A172 (cell line): ENCODE results near the gene LCN10. TPM values are rescaled to one million over a fixed set of nuclear protein-coding genes. Genes with fewer than 3 reads are reported as not detected.
"Not testable (repeated sequence)": the region's sequence is repeated elsewhere in the genome, so short reads cannot be mapped to it uniquely, and the experiment has no call there.

ENCODE experiments used
- DNase-seq: peaks from one replicate; pipeline ENCODE4 v3.0.0-alpha.2; 2015; ENCODE audit warnings: low spot score
- total RNA-seq: library from RNA; depleted of rRNA; stranded (reverse); fragments of >200 nt; shearing (Covaris generic); gene quantifications from 2 replicates; pipeline ENCODE4 v1.2.3, GENCODE V29; 2014

The LCN10 gene
- total RNA-seq, 1 experiment from 2014 or later = not detected

DNA sequence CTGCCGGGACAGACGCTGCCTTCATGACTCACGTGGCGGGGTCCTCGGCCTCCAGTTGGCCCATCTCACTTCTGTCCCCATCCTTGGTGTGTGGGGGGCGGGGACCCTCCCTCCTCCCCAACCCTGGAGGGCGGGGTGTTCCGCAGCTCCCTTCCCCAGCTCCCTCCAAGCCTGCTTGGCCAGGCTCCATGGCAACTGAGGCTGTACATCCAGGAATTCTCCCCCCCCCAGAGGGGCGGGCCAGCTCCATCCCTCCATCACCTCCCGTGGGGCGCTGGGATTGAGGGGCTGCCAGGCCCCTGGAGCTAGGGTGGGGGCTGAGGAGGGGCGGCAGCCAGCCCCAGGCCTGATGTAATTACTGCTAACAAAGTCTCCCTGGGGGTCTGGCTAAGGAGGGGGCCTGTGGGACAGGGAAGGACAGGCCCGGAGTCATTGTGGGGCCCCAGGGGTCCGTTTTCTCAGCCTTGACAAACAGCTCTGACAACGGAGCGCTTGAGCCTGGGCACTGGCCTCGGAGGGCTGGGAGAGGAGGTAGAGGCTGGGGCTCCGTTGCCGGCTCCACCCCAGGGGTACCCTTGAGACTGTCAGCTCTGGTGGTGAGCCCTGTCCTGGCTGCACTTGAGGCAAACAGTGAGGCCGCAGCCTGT is 22.4 kb downstream of the LCN10 start:
- DNase-seq = no peak

DNA sequence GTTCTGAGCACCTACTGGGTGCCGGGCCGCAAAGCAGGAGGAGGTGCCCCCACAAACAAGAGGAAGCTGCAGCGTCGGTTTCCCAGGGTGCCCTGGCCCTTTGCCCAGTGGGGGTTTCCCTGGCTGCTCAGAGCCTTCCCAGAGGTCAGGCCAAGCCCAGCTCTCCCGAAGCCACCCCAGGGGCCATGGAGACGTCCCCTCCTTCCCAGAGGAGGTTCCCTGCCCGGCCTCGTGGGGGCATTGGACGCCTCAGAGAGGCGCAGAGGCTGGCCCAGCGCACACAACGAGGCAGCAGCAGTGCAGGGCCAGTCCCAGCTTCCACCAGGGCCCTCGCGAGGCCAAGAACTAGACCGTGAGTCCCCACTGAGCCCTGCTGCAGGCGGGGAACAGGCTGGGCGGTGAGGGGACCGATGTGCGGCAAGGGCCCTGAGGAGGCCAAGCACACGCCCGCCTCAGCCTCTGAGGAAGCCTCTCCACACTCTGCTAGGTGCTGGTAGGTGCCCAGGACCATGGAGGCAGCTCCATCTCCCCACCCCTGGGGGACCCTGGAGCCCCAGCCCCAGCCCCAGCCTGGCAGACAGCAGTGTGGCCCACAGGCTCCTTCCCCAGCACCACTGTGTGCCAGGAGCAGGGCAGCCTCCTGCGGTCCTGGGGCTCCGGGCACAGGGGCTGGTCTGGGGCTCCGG is 23.4 kb downstream of the LCN10 start:
- DNase-seq = peak; percentile 62

DNA sequence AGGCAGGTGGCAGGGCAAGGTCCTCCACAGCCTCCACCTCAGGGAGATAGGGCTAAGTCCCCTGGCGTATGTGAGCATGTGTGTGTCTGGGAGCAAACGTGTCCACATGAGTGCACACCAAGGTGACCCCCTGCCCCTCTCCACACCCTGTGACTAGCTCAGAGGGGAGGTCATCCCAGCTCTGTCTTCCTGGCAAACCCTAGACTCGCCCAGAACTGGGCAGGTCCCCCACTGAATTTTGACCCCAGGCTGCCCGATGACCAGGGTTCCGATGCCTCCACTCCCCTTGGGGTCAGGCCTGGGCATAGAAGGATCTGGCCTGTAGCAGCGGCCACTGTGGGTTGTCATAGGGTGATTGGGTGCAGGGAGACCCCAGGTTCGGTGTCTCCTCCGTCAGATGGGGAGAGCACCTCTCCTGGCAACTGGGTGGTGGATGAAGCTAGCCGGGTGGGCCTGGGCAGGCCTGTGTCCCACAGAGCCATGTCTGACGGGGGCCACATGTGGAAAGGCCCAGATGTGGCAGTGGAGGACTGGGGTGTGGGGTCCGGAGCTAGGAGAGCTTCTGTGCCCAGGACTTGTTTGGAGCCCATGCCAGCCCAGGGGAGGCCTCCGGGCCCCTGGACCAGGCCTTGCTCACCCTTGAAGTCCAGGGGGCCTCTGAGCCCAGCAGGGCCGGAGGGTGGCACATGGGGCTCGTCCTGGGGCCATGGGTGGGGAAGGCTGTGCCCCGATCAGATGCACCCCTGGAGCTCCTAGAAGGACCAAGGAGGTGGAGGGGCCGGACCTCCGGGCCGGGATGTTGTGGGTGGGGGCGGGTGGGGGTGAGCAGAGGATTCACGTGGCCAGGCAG is 24.2 kb downstream of the LCN10 start:
- no peak for DNase-seq

DNA sequence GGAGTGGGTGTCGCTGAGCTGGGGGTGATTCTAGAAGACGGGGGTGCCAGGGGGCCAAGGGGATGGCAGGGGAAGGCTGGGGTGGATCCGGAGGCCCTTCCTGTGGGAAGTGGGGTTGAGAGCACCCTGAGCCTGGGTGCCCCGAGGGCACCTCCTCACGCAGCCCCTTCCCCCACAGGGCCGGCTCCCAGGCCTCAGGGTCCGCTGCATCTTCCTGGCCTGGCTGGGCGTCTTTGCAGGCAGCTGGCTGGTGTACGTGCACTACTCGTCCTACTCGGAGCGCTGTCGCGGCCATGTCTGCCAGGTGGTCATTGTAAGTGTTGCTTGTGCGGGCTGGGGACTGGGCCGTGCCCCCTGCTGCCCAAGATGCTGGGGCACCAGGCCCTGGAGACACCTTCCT is 25.3 kb downstream of the LCN10 start:
- DNase-seq = no peak

DNA sequence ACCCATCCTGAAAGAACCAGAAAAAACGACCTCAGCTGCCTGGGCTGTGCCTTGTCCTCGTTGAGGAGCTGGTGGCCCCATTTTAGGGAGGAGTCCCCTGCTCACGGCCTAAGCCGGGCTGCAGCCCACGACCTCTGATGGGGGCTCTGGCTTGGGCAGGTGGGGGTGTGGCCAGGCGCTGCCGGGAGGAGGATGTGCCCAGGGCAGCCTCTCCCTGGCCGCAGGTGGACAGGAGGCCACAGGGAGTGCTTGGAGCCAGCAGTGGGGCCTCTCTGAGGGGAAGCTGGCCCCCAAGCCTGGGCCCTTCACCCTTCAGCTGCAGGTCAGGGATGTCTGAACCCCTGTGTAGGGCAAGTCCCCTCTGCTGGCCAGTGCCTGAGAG is 27.9 kb downstream of the LCN10 start:
- DNase-seq = no peak

DNA sequence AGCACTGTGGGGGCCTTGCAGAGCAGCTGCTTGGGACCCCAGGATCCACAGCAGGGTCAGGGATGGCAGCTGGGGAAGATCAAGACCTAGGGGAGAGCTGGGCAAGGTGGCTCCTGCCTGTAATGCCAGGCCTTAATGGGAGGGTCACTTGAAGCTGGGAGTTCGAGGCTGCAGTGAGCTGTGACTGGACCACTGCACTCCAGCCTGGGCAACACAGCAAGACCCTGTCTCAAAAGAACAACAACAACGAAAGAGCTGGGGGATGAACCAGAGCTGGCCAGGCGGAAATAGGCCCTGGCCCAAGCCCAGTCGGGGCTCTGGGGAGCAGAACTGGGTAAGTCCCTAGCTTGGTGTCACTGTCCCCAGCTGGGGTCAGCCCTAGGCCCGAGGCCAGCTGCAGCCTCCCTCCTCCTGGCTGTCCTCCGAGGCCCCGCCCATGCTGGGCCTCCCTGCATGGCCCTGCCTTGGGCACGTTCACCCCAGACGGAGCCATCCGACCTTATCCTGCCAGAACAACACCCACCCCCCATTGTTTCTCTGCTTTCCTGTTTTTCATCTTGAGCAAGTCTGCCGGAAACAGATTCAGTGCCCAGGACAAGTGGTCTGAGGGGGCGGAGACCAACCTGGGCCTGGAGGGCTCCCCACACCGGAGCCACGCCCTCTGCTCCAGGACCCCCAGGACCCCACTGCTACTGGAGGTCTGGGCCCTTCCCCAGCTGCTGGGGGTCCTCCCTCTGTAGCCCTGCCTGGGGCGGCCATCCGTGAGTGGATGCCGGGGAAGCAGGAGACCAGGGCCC is 28.4 kb downstream of the LCN10 start:
- no peak for DNase-seq

DNA sequence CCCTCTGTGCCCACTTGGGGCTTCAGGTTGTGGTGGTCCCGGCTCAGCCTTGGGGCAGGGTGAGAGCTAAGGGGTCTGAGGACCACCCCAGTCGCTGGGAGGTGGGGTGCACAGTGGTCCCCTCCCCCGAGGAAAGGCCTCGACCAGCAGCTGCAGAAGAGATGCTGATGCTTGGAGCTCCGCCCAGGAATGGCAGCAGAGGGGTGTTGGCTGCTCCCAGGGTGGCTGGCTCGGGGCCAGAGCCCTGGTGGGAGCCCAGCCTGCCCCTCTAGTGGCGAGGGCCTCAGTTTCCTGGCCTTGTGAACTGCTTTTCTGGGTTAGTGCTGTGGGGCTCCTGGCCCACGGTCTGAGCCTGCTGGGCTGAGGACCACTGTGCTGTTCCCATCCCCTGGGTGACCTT is 29.2 kb downstream of the LCN10 start:
- no peak for DNase-seq

DNA sequence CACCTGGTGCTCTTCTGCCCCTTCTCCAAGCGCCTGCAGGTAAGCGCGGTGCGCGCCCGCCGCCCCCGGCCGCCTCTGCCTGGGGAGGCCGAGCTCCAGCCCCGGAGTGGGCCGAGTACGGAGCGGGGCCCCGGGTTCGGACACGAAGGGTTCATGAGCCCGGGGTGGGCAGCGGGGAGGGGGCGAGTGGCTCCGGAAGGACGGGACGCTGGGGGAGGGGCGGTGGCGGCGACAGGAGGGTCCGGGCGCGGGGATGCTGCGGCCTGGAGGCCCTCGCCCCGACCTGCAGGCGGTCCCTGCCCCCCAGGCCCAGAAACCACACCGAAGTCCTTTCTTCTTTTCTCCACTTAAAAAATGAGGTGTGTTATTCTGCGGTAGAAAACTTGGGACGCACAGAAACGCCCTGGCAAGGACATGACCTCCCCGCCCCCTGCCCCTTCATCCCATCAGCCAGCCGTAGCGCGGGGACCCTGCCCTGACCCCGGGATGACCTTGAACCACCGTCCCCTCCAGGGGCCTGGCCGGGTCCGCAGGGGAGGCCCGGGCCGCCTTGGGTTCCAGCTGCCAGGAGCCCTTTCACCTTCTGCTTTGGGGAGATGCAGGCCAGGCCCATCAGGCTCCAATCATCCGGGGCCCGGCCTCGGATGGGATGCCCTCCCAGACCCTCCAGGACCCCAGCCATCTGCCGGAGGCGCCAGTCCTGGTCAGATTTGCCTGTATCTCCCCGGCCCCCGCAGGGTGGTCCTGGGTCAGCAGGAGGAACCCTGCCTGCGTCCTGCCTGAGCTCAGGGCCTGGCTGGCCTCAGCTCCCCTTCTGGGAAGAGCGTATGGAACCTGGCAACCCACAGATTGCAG is 29.8 kb downstream of the LCN10 start:
- no peak for DNase-seq

DNA sequence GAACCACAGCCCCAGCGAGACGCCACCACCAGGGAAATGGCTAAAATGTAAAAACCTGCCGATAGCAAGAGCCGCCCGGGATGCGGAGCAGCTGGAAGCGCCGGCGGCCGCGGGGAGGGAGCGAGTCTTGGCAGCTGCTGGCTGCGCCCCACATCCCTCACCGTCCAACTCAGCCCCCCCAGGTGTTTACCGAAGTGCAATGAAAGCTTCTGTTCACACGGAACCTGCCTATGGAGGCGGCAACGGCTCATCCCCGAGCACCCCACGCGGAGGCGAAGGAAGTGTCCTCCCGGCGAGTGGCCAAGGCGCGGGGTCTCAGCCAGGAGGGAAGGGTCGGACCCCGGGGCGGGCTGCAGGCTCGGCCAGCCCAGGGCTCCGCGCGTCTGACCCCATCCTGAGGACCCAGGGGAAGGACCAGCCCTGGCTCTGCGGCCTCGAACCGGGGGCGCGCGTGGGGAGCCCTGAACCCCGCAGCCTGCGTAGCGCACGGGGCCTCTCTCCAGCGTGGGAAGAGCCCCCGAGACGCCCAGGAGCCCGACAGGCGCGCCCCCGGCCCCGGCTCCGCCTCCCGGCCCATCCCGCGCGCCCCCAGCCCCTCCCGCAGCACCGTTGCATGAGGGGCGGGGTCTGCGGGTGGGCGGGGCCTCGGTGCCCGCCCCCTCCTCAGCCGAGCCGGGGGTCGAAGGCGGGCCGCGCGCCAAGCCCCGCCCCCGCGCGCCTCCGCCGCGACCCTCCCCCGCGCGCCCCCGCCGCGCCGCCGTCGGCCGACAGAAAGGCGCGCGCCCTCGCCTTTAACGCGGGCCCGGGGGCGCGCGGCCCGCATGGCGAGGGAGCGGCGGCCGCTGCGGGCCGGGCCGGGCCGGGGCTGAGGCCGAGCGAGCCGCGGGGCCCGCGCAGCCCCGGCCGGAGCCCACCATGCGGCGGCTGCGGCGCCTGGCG is 30.7 kb downstream of the LCN10 start, which contains the start of gene DIPK1B:
DIPK1B (plus strand) TSS at position 822 of the 939 bp plus-strand sequence; CDS start at position 916, 94 bp downstream.
- DNase-seq = no peak

DNA sequence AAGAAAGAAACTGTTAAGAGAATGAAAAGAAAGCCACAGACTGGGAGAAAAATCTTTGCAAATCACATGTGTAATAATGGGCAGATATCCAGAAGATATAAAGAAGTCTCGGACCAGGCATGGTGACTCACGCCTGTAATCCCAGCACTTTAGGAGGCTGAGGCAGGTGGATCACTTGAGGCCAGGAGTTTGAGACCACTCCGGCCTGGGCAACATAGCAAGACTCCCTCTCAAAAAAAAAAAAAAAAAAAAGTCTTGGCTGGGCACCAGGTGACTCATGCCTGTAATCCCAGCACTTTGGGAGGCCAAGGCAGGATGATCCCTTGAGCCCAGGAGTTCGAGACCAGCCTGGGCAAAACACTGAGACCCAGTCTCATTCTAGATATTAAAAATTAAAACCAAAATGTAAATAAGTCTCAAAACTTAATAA is 31.5 kb downstream of the LCN10 start:
- peak; percentile 68 for DNase-seq

DNA sequence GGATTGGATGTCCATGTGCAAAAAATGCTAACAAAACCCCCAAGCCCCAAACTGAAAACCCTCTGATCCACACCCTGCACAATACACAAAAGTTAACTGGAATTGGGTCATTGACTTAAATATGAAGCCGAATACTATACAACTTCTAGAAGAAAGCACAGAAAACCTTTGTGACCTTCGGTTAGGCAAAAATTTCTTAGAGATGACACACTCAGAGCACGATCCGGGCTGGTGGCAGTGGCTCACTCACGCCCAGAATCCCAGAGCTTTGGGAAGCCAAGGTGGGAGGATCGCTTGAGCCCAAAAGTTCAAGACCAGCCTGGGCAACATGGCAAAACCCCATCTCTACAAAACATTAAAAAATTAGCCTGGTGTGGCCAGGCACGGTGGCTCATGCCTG is 32.2 kb downstream of the LCN10 start:
- no peak for DNase-seq

DNA sequence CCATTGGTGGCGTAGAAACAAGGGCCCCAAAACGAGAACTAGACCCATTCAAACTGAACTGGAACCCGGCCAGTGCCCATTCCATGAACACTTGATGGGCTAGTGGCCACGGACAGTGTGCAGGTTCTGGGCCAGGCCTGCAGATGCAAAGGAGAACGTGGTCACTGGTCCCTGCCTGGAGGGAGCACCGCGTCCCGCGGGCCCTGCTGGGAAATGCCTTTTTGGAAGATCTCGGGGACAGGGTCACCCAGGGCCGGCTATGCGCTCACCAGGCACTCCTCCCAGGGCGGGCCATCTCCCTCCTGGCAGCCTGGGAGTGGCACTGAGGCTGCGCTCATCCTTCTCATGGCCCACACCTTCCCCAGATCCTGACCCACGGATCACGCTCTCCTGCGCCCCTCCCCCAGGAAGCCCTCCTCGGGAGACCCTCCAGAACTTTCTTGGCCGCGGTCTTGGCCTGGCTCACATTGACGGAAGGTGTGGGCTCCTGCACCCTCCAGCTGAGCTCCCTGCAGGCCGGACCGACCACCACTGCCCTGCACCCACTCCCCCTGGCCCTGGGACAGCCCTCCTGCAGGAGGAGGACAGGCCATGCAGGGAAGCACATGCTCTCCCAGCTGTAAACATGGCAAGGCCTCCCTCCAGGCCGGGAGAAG is 33.2 kb downstream of the LCN10 start:
- no peak for DNase-seq

DNA sequence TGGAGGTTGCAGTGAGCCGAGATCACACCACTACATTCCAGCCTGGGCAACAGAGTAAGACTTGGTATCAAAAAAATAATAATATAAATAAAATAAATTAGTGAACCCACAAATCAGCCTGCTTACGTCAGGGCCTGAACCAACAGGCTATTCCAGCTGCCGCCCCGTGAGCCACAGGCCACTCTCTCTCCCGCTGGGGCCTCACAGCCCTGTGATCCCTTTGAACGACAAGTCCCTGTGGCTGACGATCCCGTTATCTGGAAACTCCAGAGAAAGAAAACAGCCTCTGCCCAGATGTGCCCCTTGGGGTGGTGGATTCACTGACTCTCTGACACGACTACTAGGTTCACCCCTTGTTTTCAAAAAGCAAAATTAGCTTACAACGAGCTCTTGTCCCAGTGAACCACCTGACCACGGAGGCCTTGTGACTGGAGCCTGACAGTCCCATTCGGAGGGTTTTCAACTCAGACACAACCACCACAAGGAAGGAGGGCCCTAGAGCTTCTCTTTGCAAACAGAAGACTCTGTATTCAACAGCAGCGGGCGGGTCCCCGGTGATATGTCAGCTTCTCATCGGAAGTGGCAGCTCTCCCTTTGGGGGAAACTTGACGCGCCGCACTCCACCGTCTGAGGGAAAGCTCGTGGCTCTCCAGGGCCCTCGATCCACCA is 34.8 kb downstream of the LCN10 start:
- DNase-seq = no peak

DNA sequence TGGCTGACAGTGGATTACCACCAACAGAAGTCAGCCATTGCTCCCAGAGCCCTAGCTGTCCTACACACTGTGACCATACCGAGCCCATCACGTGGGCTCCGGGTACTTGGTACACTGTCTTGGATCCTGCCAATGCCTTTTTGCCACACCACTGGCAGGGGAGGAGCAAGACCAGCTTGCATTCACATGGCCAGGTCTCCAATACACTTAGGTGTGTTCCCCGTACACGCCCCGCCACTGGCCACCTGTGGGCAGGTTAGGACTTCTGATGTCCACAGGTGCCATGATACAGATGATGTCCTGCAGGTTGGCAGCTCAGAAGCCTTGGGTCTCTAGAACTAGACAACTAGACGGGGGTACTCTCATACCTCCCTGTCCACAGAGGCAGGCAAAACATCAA is 35.7 kb downstream of the LCN10 start:
- no peak for DNase-seq

DNA sequence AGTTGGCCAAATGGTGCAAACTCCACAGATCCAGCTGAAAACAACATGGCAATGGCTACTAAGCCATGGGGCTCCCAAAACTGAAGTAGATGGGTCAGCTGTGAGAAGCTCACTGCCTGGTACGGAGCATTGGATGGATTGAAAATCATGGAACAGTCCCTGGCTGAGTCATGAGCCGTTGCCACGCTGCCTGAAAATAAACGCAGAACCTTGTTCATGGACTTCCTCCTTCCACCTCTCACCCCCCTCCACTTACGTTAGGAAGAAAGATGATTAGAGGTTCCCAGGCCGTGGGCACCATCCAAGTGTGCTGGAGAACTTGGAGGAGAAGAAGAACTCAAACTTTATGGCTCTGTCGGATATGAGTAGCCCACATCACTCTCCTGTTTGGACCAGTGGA is 37.2 kb downstream of the LCN10 start:
- no peak for DNase-seq

DNA sequence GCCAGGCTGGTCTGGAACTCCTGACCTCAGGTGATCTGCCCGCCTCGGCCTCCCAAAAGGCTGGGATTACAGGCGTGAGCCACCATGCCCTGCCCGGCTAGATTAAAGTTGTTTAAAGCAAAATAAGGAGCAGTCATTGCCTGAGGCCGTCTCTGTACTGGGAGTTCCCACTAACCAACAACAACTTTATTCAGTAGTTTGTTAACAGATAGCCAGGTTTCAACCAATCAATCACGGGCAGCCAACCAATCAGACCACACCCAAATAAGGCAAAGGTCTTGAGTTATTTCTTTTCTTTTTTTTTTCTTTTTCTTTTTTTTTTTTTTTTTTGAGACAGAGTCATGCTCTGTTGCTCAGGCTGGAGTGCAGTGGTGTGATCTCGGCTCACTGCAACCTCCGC is 38.0 kb downstream of the LCN10 start:
- not testable (repeated sequence) for DNase-seq

DNA sequence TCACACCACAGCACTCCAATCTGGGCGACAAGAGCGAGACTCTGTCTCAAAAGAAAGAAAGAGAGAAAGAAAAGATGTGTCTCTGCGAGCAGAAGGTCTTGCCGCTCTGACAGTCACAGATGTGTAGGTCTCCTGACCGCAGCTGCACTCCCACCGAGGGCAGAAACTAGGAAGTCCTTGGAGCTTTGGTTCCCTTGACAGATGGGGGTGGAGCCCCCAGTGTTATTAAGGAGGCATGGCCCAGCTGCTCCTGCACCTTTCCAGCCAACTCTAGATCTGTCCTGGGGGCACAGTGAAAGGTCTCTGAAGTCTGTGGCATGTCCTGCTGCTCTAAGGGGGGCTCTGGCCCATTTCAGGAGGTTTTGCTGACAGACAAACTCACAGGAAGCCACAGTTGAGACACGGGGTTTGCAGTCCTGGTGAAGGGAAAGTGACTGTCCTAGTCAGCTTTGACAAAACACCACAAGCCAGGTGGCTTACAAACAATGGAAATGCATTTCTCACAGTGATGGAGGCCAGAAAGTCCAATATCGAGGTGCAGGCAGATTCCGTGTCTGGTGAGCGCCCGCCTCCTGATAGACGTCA is 39.4 kb downstream of the LCN10 start:
- DNase-seq = no peak

DNA sequence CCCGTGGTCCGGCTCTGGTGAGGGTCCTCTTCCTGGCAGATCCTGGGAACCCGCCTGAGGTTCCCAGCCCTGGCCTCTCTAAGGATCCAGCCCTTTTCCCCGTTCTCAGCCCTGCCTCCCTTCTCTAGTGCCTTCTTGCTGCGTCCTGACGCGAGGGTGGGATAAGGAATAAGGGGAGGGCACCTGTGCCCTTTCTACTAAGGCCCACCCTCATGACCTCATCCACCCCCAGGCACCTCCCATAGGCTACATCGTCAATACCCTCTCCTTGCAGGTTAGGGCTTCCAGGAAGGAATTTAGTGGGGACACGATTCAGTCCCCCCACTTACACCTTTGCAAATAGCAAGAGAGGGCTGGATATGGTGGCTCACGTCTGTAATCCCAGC is 41.1 kb downstream of the LCN10 start:
- no peak for DNase-seq
